Measurements from ENCODE around the gene NUP42. TPM values are rescaled to one million over a fixed set of nuclear protein-coding genes. Genes with fewer than 3 reads are reported as not detected.
A peak's percentile ranks its signal among the peaks of the same experiment; 100 is the strongest.

NUP42 gene, protein sequence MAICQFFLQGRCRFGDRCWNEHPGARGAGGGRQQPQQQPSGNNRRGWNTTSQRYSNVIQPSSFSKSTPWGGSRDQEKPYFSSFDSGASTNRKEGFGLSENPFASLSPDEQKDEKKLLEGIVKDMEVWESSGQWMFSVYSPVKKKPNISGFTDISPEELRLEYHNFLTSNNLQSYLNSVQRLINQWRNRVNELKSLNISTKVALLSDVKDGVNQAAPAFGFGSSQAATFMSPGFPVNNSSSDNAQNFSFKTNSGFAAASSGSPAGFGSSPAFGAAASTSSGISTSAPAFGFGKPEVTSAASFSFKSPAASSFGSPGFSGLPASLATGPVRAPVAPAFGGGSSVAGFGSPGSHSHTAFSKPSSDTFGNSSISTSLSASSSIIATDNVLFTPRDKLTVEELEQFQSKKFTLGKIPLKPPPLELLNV
- total RNA-seq (2022), result 62.8 TPM in 2 replicates
- percentile 95 among the genes with signal in this experiment for Bru-seq, nascent RNA
- BruChase-seq, experiment 1, labeled RNA remaining after a 6-hour chase, result percentile 93 among the genes with signal in this experiment
- percentile 93 among the genes with signal in this experiment for BruChase-seq, experiment 2, labeled RNA remaining after a 2-hour chase
- long read RNA-seq, transcript NUPL2-201 (7 exons, 1,795 nt), result major isoform, 31 of 43 reads
- long read RNA-seq, partial matches to known transcripts, result 1 of 43 reads
- long read RNA-seq, other reads (novel, unspliced or antisense), result 9 of 43 reads

- Mint-ChIP-seq H3K27ac (ENCODE audit: unreplicated experiment) (peak within 1 kb of the TSS; percentile 90), H3K4me3 (ENCODE audit: low read depth, unreplicated experiment) (peak within 1 kb of the TSS; percentile 81), H3K4me1 (ENCODE audit: low read depth, unreplicated experiment) (peaks cover 26% of the 10 kb centered on the region), H3K9me3 (ENCODE audit: low read depth, unreplicated experiment) (no peaks in the 10 kb centered on the region), H3K27me3 (ENCODE audit: unreplicated experiment) (no peaks in the 10 kb centered on the region), H3K36me3 (ENCODE audit: insufficient read depth, unreplicated experiment) (peaks cover 56% of the 10 kb centered on the region)
- TSS peak; percentile 67 for BruUV-seq (replicated peaks)
- CTCF ChIA-PET, result interaction anchor here (0.7 to 1.6 kb wide), 4 partner anchors 69 to 96 kb away, joined by 3 to 6 read pairs (median 4); partner anchors contain the start of gene KLHL7
- DNase-seq, result peak; percentile 99
- TF ChIP-seq, protein P1, sequence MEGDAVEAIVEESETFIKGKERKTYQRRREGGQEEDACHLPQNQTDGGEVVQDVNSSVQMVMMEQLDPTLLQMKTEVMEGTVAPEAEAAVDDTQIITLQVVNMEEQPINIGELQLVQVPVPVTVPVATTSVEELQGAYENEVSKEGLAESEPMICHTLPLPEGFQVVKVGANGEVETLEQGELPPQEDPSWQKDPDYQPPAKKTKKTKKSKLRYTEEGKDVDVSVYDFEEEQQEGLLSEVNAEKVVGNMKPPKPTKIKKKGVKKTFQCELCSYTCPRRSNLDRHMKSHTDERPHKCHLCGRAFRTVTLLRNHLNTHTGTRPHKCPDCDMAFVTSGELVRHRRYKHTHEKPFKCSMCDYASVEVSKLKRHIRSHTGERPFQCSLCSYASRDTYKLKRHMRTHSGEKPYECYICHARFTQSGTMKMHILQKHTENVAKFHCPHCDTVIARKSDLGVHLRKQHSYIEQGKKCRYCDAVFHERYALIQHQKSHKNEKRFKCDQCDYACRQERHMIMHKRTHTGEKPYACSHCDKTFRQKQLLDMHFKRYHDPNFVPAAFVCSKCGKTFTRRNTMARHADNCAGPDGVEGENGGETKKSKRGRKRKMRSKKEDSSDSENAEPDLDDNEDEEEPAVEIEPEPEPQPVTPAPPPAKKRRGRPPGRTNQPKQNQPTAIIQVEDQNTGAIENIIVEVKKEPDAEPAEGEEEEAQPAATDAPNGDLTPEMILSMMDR (IDR thresholded peaks at IDR 0.05; ENCODE audit: unreplicated experiment), result no peak
- intact Hi-C loops (cut with micrococcal nuclease; ENCODE audit: unreplicated experiment), result loop anchor here (1.0 kb wide), 1 partner anchor 78 kb away; no protein-coding TSS in a partner anchor
Observed at GRCh38 chr7:23181684-23182553, at the start of gene NUP42. TSS of gene NUP42 (plus strand) at chr7:23182048. CDS start at chr7:23182086, 38 bp downstream.

DNA sequence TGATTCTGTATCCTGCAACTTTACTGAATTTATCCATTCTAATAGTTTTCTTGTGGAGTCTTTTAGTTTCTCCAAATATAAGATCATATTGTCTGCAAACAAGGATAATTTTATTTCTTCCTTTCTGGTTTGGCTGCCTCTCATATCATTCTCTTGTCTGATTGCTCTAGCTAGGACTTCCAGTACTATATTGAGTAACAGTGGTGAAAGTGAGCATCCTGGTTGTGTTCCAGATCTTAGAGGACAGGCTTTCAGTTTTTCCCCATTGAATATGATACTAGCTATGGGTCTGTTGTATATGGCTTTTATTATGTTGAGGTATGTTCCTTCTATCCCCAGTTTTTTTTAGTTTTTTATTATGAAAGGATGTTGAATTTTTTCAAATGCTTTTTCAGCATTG lies 48.1 kb upstream of the NUP42 start:
- intact Hi-C loops (cut with micrococcal nuclease; ENCODE audit: unreplicated experiment), result loop anchor here (10.0 kb wide), 1 partner anchor 1739 kb away; no protein-coding TSS in a partner anchor
- CTCF ChIA-PET, result interaction anchor here (0.5 to 0.6 kb wide), 2 partner anchors 145 to 315 kb away, joined by 3 to 4 read pairs; no protein-coding TSS in a partner anchor
- Mint-ChIP-seq H3K4me3 (ENCODE audit: low read depth, unreplicated experiment) (no peak overlapping the region), H3K4me1 (ENCODE audit: low read depth, unreplicated experiment) (no peaks in the 10 kb centered on the region), H3K27me3 (ENCODE audit: unreplicated experiment) (no peaks in the 10 kb centered on the region), H3K36me3 (ENCODE audit: insufficient read depth, unreplicated experiment) (no peaks in the 10 kb centered on the region), H3K9me3 (ENCODE audit: low read depth, unreplicated experiment) (no peaks in the 10 kb centered on the region), H3K27ac (ENCODE audit: unreplicated experiment) (no peak overlapping the region)
- TF ChIP-seq, protein P1 (IDR thresholded peaks at IDR 0.05; ENCODE audit: unreplicated experiment), result no peak
- DNase-seq, result no peak
- BruUV-seq (replicated peaks), result no TSS peak

- CTCF ChIA-PET, result no interaction called here
- Mint-ChIP-seq H3K27me3 (ENCODE audit: unreplicated experiment) (no peaks in the 10 kb centered on the region), H3K27ac (ENCODE audit: unreplicated experiment) (no peak overlapping the region), H3K4me3 (ENCODE audit: low read depth, unreplicated experiment) (no peak overlapping the region), H3K9me3 (ENCODE audit: low read depth, unreplicated experiment) (no peaks in the 10 kb centered on the region), H3K36me3 (ENCODE audit: insufficient read depth, unreplicated experiment) (no peaks in the 10 kb centered on the region), H3K4me1 (ENCODE audit: low read depth, unreplicated experiment) (no peaks in the 10 kb centered on the region)
- intact Hi-C loops (cut with micrococcal nuclease; ENCODE audit: unreplicated experiment), result loop anchor here (10.0 kb wide), 1 partner anchor 1741 kb away; no protein-coding TSS in a partner anchor
- BruUV-seq (replicated peaks), result no TSS peak
- TF ChIP-seq, protein P1 (IDR thresholded peaks at IDR 0.05; ENCODE audit: unreplicated experiment), result no peak
- DNase-seq, result no peak
Observed at GRCh38 chr7:23135755-23136154, 46.1 kb upstream of the NUP42 start.

- CTCF ChIA-PET, result no interaction called here
- H3K27ac Mint-ChIP-seq (ENCODE audit: unreplicated experiment), result no peak overlapping the region
Observed at GRCh38 chr7:23136216-23136615, 45.6 kb upstream of the NUP42 start.

More at GRCh38 chr7:23136216-23136615, 45.6 kb upstream of the NUP42 start:
- TF ChIP-seq, protein P1 (IDR thresholded peaks at IDR 0.05; ENCODE audit: unreplicated experiment), result no peak
- Mint-ChIP-seq H3K27me3 (ENCODE audit: unreplicated experiment) (no peaks in the 10 kb centered on the region), H3K36me3 (ENCODE audit: insufficient read depth, unreplicated experiment) (no peaks in the 10 kb centered on the region), H3K9me3 (ENCODE audit: low read depth, unreplicated experiment) (no peaks in the 10 kb centered on the region), H3K4me1 (ENCODE audit: low read depth, unreplicated experiment) (no peaks in the 10 kb centered on the region), H3K4me3 (ENCODE audit: low read depth, unreplicated experiment) (no peak overlapping the region)
- no TSS peak for BruUV-seq (replicated peaks)
- intact Hi-C loops (cut with micrococcal nuclease; ENCODE audit: unreplicated experiment), result loop anchor here (10.0 kb wide), 1 partner anchor 1741 kb away; no protein-coding TSS in a partner anchor
- no peak for DNase-seq
